AG04449 (cell line): Measurements from ENCODE around the gene EMD.

Experiments
- CTCF ChIA-PET: fragments of 350-600 bp; formaldehyde crosslinking; extraction: SDS; loops from one replicate; lab custom pipeline; 2021; ENCODE audit warnings: antibody characterized with exemption; lab: Yijun Ruan, JAX
- POLR2A ChIA-PET: fragments of 400-600, 350-600 bp; formaldehyde crosslinking; extraction: SDS; loops from one replicate; lab custom pipeline; 2020; ENCODE audit warnings: antibody characterized with exemption, inconsistent platforms; lab: Yijun Ruan, JAX
- DNase-seq: peaks from one replicate; pipeline ENCODE4 v3.0.0-alpha.2; 2010; ENCODE audit warnings: low read depth, low spot score
- H3K4me3 ChIP-seq: 2 replicates; pipeline ENCODE4 v1.5.1; 2011; ENCODE audit warnings: low read depth, mild to moderate bottlenecking, control low read depth, low read length
- CTCF ChIP-seq: IDR thresholded peaks from one replicate; pipeline ENCODE4 v1.5.1; 2011; ENCODE audit warnings: mild to moderate bottlenecking, moderate library complexity, low read length, control low read depth, inconsistent platforms; ENCODE audit not compliant: insufficient read depth; ENCODE audit errors: missing control alignments

EMD gene

GRCh38 chrX:154401045-154401799 is 22.1 kb downstream of the EMD start:
- DNase-seq, result no peak
- CTCF ChIA-PET, result no interaction called here
- TF ChIP-seq CTCF, result no peak
- H3K4me3 ChIP-seq, result no peak overlapping the region
- POLR2A ChIA-PET, result interaction anchor here (1.0 to 3.7 kb wide), 4 partner anchors 8 to 37 kb away, joined by 3 to 15 read pairs (median 3); partner anchors contain the start of genes DNASE1L1 and TAFAZZIN

GRCh38 chrX:154401918-154402621 is 23.0 kb downstream of the EMD start:
- no peak for TF ChIP-seq CTCF
- CTCF ChIA-PET, result no interaction called here
- no peak for DNase-seq
- no peak overlapping the region for H3K4me3 ChIP-seq
- POLR2A ChIA-PET, result interaction anchor here (0.7 to 3.7 kb wide), 4 partner anchors 7 to 72 kb away, joined by 3 to 15 read pairs (median 3); partner anchors contain the start of gene DNASE1L1

DNA sequence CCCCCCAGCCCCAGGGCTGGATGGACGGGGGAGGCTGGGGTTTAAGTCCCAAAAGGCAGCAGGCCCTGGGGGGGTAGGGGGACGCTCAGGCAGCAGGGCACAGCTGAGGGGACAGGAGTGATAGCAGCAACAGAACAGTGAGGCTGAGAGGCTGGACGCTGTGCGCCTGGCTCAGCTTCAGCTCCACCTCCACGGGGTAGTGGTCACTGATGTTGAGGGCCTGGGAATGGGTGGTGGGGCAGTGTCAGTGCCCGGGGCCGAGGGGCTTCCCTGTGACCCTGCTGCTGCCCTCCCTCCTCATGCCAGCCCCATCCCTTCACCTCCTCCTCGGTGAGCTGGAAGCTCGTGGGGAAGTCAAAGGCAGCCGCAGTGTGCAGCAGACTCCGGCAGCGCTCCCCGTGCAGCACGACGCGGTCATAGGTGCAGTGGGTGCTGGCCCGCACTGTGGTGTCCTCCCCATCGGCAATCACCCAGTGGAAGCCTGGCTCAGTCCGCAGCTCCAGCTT is 23.6 kb downstream of the EMD start:
- no peak for TF ChIP-seq CTCF
- no peak overlapping the region for H3K4me3 ChIP-seq
- POLR2A ChIA-PET, result interaction anchor here (1.1 kb wide), 1 partner anchor 34 kb away, joined by 3 read pairs; no protein-coding TSS in a partner anchor

DNA sequence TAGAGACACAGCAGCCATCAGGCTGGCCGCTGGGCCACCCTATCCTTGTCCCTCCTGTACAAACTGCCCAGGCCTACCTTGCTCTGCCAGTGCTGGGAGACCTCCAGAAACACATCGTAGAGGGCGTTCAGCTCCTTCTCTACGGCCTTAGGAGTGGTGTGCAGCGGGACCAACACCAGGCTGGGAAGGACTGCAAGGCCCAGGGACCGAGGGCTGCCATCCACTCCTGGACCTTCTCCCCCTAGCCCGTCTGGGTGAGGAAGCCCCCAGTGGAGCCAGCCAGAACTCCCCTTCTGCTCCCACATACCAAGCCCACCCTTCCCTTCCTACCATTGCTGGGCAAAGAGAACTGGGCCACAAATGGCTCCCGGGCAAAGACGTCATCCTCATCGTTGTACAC is 24.1 kb downstream of the EMD start:
- ChIA-PET CTCF (no interaction called here), POLR2A (no interaction called here)
- DNase-seq, result no peak
- no peak overlapping the region for H3K4me3 ChIP-seq
- TF ChIP-seq CTCF, result no peak

More for the DNA sequence above, 23.6 kb downstream of the EMD start:
- no peak for DNase-seq
- CTCF ChIA-PET, result no interaction called here

DNA sequence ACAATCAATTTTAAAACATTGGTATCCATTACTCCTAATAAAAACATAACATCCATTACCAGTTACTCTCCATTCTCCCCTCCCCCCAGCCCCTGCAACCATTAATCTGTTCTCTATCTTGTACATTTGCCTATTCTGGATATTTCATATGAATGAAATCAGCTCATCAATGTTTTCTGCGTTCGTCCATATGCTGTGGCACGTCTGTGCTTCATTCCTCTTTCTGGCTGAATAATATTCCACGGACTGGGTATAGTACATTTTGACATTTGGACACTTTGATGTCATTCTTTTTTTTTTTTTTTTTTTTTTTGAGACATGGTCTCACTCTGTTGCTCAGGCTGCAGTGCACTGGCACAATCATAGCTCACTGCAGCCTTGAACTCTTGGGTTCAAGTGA is 24.8 kb downstream of the EMD start:
- ChIA-PET POLR2A (no interaction called here), CTCF (no interaction called here)

More for the DNA sequence above, 24.8 kb downstream of the EMD start:
- H3K4me3 ChIP-seq, result no peak overlapping the region
- no peak for TF ChIP-seq CTCF
- DNase-seq, result no peak
